Astrocyte (in vitro differentiated cells and primary cell): ENCODE measurements around the gene ZNF593. TPM values are rescaled to one million over a fixed set of nuclear protein-coding genes. Genes with fewer than 3 reads are reported as not detected.

Source experiments
- DNase-seq: peaks from one replicate; pipeline ENCODE4 v3.0.0-alpha.2; 2010; ENCODE audit warnings: low read depth
- FAIRE-seq: peaks from 2 replicates; lab custom pipeline; 2011; peaks lifted over from hg19 to GRCh38; lab: Jason Lieb, UNC
- H2AFZ ChIP-seq: 2 replicates; pipeline ENCODE4 v1.6.0; 2012; ENCODE audit warnings: low read depth, low read length, inconsistent platforms
- H3K27ac ChIP-seq: 2 replicates; pipeline ENCODE4 v1.5.1; 2011; ENCODE audit warnings: low read depth, low read length, inconsistent platforms
- H3K27me3 ChIP-seq: 2 replicates; pipeline ENCODE4 v1.6.0; 2011; ENCODE audit warnings: low read length, inconsistent platforms; ENCODE audit not compliant: insufficient read depth
- H3K36me3 ChIP-seq: 2 replicates; pipeline ENCODE4 v1.5.1; 2011; ENCODE audit warnings: low read length, inconsistent platforms; ENCODE audit not compliant: insufficient read depth
- H3K4me1 ChIP-seq: 2 replicates; pipeline ENCODE4 v1.5.1; 2011; ENCODE audit warnings: low read length, inconsistent platforms; ENCODE audit not compliant: insufficient read depth
- H3K4me2 ChIP-seq: 2 replicates; pipeline ENCODE4 v1.6.0; 2012; ENCODE audit warnings: low read length, inconsistent platforms
- H3K4me3 ChIP-seq: 2 replicates; pipeline ENCODE4 v1.5.1; 2011; ENCODE audit warnings: low read depth, mild to moderate bottlenecking, low read length, inconsistent platforms; ENCODE audit not compliant: insufficient read depth
- H3K79me2 ChIP-seq: 2 replicates; pipeline ENCODE4 v1.6.0; 2012; ENCODE audit warnings: mild to moderate bottlenecking, low read length, inconsistent platforms; ENCODE audit not compliant: insufficient read depth
- H3K9ac ChIP-seq: 2 replicates; pipeline ENCODE4 v1.6.0; 2012; ENCODE audit warnings: mild to moderate bottlenecking, low read length, inconsistent platforms
- H3K9me3 ChIP-seq: 2 replicates; pipeline ENCODE4 v1.5.1; 2012; ENCODE audit warnings: low read depth, mild to moderate bottlenecking, low read length, inconsistent platforms; ENCODE audit not compliant: insufficient read depth
- H4K20me1 ChIP-seq: 2 replicates; pipeline ENCODE4 v1.6.0; 2012; ENCODE audit warnings: low read length, inconsistent platforms; ENCODE audit not compliant: insufficient read depth
- H3K27ac Mint-ChIP-seq: one replicate; pipeline ENCODE4 v1.8.0; 2021; ENCODE audit warnings: mild to moderate bottlenecking, mixed read lengths; ENCODE audit not compliant: unreplicated experiment
- H3K27me3 Mint-ChIP-seq: one replicate; pipeline ENCODE4 v1.8.0; 2021; ENCODE audit warnings: low read depth, mixed read lengths; ENCODE audit not compliant: unreplicated experiment
- H3K36me3 Mint-ChIP-seq: one replicate; pipeline ENCODE4 v1.8.0; 2021; ENCODE audit warnings: low read depth, mixed read lengths; ENCODE audit not compliant: unreplicated experiment
- H3K4me1 Mint-ChIP-seq: one replicate; pipeline ENCODE4 v1.8.0; 2021; ENCODE audit warnings: low read depth, mixed read lengths; ENCODE audit not compliant: unreplicated experiment
- H3K4me3 Mint-ChIP-seq: one replicate; pipeline ENCODE4 v1.8.0; 2021; ENCODE audit warnings: mild to moderate bottlenecking, moderate library complexity, mixed read lengths; ENCODE audit not compliant: unreplicated experiment
- H3K9me3 Mint-ChIP-seq: one replicate; pipeline ENCODE4 v1.8.0; 2021; ENCODE audit warnings: mild to moderate bottlenecking, mixed read lengths; ENCODE audit not compliant: unreplicated experiment
- EZH2 ChIP-seq: IDR thresholded peaks from 2 replicates; pipeline ENCODE4 v1.6.1; 2012; ENCODE audit warnings: mild to moderate bottlenecking, low read length, inconsistent platforms; ENCODE audit not compliant: insufficient read depth
- total RNA-seq: library from RNA; stranded (reverse); gene quantifications from 2 replicates; pipeline ENCODE4 v1.2.1, GENCODE V29; 2021
- TF ChIP-seq, protein P1 (sequence below): IDR thresholded peaks from 2 replicates; pipeline ENCODE4 v1.5.1; 2011; ENCODE audit warnings: low read depth, mild to moderate bottlenecking, inconsistent platforms, low read length, moderate library complexity; ENCODE audit not compliant: insufficient read depth

The ZNF593 gene
- total RNA-seq, 1 donor from 2014 or later: 34.4 TPM

DNA sequence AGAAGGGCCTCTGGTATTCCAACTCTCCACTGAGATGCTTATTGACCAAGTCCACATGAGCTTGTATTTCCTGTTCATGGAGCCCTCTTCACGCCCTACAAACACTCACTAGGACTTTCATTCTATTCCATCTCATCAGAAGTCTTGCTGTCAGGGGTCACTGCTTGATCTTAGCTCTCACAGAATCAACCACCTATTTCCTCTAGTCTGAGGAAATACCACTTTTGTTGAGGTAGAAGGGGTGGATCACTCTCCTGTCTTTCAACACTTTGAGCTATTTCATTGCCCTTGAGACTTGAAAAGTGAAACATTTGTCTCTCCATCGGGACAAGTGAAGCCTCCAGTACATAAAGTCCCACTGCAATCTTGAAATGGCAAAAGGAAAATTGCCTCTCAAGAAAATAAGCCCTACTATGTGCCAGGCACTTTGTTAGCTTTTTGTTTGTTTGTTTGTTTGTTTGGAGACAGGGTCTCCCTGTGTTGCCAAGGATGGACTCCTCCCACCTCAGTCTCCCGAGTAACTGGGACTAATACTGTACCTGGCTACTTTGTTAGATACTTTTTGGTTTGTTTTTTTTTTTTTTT is 30.6 kb upstream of the ZNF593 start:
- H3K27me3 Mint-ChIP-seq: peaks cover 9% of the 10 kb centered on the region
- H3K27ac Mint-ChIP-seq: no peak overlapping the region
- Histone ChIP-seq H3K27me3 (peaks cover 2% of the 10 kb centered on the region), H3K27ac (no peak overlapping the region), H3K9me3 (no peaks in the 10 kb centered on the region), H2AFZ (no peak overlapping the region), H3K4me2 (no peak overlapping the region), H4K20me1 (no peaks in the 10 kb centered on the region), H3K4me1 (no peaks in the 10 kb centered on the region), H3K79me2 (no peaks in the 10 kb centered on the region), H3K9ac (no peak overlapping the region), H3K4me3 (no peak overlapping the region), H3K36me3 (no peaks in the 10 kb centered on the region)
- no peaks in the 10 kb centered on the region for H3K9me3 Mint-ChIP-seq
- DNase-seq: no peak
- TF ChIP-seq, protein P1, sequence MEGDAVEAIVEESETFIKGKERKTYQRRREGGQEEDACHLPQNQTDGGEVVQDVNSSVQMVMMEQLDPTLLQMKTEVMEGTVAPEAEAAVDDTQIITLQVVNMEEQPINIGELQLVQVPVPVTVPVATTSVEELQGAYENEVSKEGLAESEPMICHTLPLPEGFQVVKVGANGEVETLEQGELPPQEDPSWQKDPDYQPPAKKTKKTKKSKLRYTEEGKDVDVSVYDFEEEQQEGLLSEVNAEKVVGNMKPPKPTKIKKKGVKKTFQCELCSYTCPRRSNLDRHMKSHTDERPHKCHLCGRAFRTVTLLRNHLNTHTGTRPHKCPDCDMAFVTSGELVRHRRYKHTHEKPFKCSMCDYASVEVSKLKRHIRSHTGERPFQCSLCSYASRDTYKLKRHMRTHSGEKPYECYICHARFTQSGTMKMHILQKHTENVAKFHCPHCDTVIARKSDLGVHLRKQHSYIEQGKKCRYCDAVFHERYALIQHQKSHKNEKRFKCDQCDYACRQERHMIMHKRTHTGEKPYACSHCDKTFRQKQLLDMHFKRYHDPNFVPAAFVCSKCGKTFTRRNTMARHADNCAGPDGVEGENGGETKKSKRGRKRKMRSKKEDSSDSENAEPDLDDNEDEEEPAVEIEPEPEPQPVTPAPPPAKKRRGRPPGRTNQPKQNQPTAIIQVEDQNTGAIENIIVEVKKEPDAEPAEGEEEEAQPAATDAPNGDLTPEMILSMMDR: no peak
- no peak for TF ChIP-seq EZH2
- no peak for FAIRE-seq
- no peaks in the 10 kb centered on the region for H3K36me3 Mint-ChIP-seq
- H3K4me1 Mint-ChIP-seq: no peaks in the 10 kb centered on the region
- H3K4me3 Mint-ChIP-seq: no peak overlapping the region

DNA sequence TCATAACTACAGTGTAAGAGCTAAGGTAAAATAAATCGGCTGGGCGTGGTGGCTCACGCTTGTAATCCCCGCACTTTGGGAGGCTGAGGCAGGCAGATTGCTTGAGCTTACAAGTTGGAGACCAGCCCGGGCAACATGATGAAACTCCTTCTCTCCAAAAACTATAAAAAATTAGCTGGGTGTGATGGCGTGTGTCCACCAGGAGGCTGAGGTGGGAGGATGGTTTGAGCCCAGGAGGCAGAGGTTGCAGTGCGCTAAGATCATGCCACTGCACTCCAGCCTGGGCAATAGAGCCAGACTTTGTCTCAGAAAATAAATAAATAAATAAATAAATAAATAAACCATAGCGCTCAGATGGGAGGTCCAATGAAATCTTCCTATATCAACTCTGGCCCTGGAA is 27.5 kb upstream of the ZNF593 start:
- Histone ChIP-seq H3K4me3 (no peak overlapping the region), H4K20me1 (no peaks in the 10 kb centered on the region), H3K4me2 (no peak overlapping the region), H3K9ac (no peak overlapping the region), H3K79me2 (no peaks in the 10 kb centered on the region), H3K27me3 (peaks cover 2% of the 10 kb centered on the region), H3K4me1 (no peaks in the 10 kb centered on the region), H2AFZ (no peak overlapping the region), H3K27ac (no peak overlapping the region), H3K36me3 (no peaks in the 10 kb centered on the region), H3K9me3 (no peaks in the 10 kb centered on the region)
- TF ChIP-seq, protein P1: no peak
- TF ChIP-seq EZH2: no peak
- H3K4me1 Mint-ChIP-seq: no peaks in the 10 kb centered on the region
- H3K27me3 Mint-ChIP-seq: peaks cover 29% of the 10 kb centered on the region
- H3K4me3 Mint-ChIP-seq: no peak overlapping the region
- FAIRE-seq (no peak), DNase-seq (no peak)
- no peaks in the 10 kb centered on the region for H3K9me3 Mint-ChIP-seq
- H3K36me3 Mint-ChIP-seq: no peaks in the 10 kb centered on the region
- no peak overlapping the region for H3K27ac Mint-ChIP-seq
